ENCODE measurements around the gene SERINC3. TPM values are rescaled to one million over a fixed set of nuclear protein-coding genes. Genes with fewer than 3 reads are reported as not detected.
A peak's percentile ranks its signal among the peaks of the same experiment; 100 is the strongest.

Gene SERINC3
- total and polyA plus RNA-seq, 12 donors, result 51.5 to 213 (median 133) TPM

GRCh38 chr20:44502968-44503367 lies 18.9 kb downstream of the SERINC3 start:
- Histone ChIP-seq H3K4me3 (no peak overlapping the region), H3K9me3 (replicated peaks in 1 of 3) (no peaks in the 10 kb centered on the region), H3K27me3 (no peaks in the 10 kb centered on the region), H3K36me3 (replicated peaks in 1 of 2) (peaks cover 0 to 99% of the 10 kb centered on the region in 2 donors), H3K27ac (no peak overlapping the region), H3K4me1 (replicated peaks in 1 of 2) (peaks cover 0 to 5% of the 10 kb centered on the region in 2 donors)
- 95 to 98% (median 97%) methylated on average over 1 of the region's 1 CpG for WGBS, 4 donors
- no peak for DNase-seq
- intact Hi-C loops (cut with DNase I), result no loop called here
- no peak for TF ChIP-seq POLR2A (IDR thresholded peaks at IDR 0.05)
- TF ChIP-seq, protein P1, sequence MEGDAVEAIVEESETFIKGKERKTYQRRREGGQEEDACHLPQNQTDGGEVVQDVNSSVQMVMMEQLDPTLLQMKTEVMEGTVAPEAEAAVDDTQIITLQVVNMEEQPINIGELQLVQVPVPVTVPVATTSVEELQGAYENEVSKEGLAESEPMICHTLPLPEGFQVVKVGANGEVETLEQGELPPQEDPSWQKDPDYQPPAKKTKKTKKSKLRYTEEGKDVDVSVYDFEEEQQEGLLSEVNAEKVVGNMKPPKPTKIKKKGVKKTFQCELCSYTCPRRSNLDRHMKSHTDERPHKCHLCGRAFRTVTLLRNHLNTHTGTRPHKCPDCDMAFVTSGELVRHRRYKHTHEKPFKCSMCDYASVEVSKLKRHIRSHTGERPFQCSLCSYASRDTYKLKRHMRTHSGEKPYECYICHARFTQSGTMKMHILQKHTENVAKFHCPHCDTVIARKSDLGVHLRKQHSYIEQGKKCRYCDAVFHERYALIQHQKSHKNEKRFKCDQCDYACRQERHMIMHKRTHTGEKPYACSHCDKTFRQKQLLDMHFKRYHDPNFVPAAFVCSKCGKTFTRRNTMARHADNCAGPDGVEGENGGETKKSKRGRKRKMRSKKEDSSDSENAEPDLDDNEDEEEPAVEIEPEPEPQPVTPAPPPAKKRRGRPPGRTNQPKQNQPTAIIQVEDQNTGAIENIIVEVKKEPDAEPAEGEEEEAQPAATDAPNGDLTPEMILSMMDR (IDR thresholded peaks at IDR 0.05), result no peak

DNA sequence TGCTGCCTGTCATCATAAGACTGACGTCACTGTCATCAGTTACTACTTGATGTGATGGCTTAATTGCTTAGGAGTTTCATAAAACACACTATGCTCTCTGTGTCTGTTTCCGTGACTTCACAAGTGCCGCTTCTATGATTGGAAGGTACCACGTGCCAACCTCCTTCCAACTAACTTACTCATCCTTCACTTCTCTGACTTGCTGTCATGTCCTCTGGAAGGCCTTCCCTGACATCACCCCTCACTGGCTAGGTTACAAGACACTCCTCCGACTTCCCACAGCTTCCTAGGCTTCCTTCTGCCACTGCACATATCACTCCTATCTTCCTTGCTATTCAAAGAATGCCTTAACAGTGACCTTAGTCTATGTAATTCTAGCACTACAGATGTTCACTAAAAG lies 20.4 kb downstream of the SERINC3 start:
- WGBS, 4 donors, result 28 to 54% (median 50%) methylated on average over 5 of the region's 5 CpGs
- H3K9me3 ChIP-seq (replicated peaks in 1 of 3), result no peaks in the 10 kb centered on the region
- H3K27me3 ChIP-seq, result no peaks in the 10 kb centered on the region
- H3K27ac ChIP-seq, result peak overlapping the region in 3 of 5 donors; percentile 30 to 57 (median 38)
- DNase-seq, result peak in 6 of 7 donors; percentile 49 to 78 (median 68)
- no peak overlapping the region for H3K4me3 ChIP-seq
- intact Hi-C loops (cut with DNase I), result no loop called here
- peaks cover 0 to 89% of the 10 kb centered on the region in 2 donors for H3K36me3 ChIP-seq (replicated peaks in 1 of 2)
- peaks cover 3 to 14% of the 10 kb centered on the region in 2 donors for H3K4me1 ChIP-seq (replicated peaks in 1 of 2)
- TF ChIP-seq, protein P1 (IDR thresholded peaks at IDR 0.05), result no peak
- TF ChIP-seq POLR2A (IDR thresholded peaks at IDR 0.05), result no peak

- peak in 1 of 7 donors; percentile 45 for DNase-seq
- peaks cover 0 to 88% of the 10 kb centered on the region in 2 donors for H3K36me3 ChIP-seq (replicated peaks in 1 of 2)
- H3K9me3 ChIP-seq (replicated peaks in 1 of 3), result no peaks in the 10 kb centered on the region
- no peaks in the 10 kb centered on the region for H3K27me3 ChIP-seq
- no peak for TF ChIP-seq POLR2A (IDR thresholded peaks at IDR 0.05)
- TF ChIP-seq, protein P1 (IDR thresholded peaks at IDR 0.05), result no peak
- H3K4me1 ChIP-seq (replicated peaks in 1 of 2), result peaks cover 3 to 14% of the 10 kb centered on the region in 2 donors
- 66 to 80% (median 73%) methylated on average over 3 of the region's 3 CpGs for WGBS, 4 donors
- H3K27ac ChIP-seq, result peak overlapping the region in 1 of 5 donors; percentile 16
- intact Hi-C loops (cut with DNase I), result no loop called here
- no peak overlapping the region for H3K4me3 ChIP-seq
Observed at GRCh38 chr20:44500221-44500620, 21.6 kb downstream of the SERINC3 start.

DNA sequence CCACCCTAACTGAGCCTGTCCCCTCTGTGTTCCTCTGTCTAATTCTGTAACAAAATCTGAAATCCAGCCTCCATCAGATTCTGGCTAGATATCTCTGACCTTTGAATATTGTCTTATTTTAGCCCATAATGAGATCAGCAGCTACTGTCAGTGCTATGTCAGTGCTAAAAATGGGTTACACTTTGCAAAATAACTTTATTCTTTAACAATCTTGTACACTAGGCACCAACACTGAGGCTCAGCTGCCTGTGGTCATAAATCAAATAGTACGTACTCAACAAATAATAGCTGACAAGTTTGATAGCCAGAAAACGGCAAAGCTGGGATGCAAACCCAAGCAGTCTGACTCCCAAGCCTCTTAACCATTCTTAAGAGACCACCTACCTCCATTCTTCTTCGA lies 24.1 kb downstream of the SERINC3 start:
- Histone ChIP-seq H3K4me1 (replicated peaks in 1 of 2) (peaks cover 3 to 14% of the 10 kb centered on the region in 2 donors), H3K9me3 (replicated peaks in 1 of 3) (no peaks in the 10 kb centered on the region), H3K36me3 (replicated peaks in 1 of 2) (peaks cover 0 to 86% of the 10 kb centered on the region in 2 donors), H3K27me3 (no peaks in the 10 kb centered on the region), H3K27ac (peak overlapping the region in 3 of 5 donors; percentile 7 to 49 (median 41)), H3K4me3 (no peak overlapping the region)
- intact Hi-C loops (cut with DNase I), result no loop called here
- TF ChIP-seq, protein P1 (IDR thresholded peaks at IDR 0.05), result no peak
- TF ChIP-seq POLR2A (IDR thresholded peaks at IDR 0.05), result no peak
- 55 to 62% (median 56%) methylated on average over 3 of the region's 3 CpGs for WGBS, 4 donors
- no peak for DNase-seq

Data from adrenal gland (tissue), 12 donors.